GM10266 (cell line): ENCODE data around the gene TMOD1.

Experiments
- DNase-seq: peaks from one replicate; pipeline ENCODE4 v3.0.0; 2012; ENCODE audit errors: extremely low spot score
- CTCF ChIP-seq: IDR thresholded peaks from 2 replicates; pipeline ENCODE4 v1.5.1; 2012; ENCODE audit warnings: mild to moderate bottlenecking, low read depth; ENCODE audit not compliant: control insufficient read depth, insufficient read depth; ENCODE audit errors: missing control alignments

Gene TMOD1

GRCh38 chr9:97473717-97474116 lies 27.7 kb upstream of the TMOD1 start:
- no peak for DNase-seq
- TF ChIP-seq CTCF = no peak

- DNase-seq = no peak
- no peak for TF ChIP-seq CTCF
These were observed 27.0 kb upstream of the TMOD1 start for GRCh38 chr9:97474372-97474925.

- DNase-seq = no peak
- TF ChIP-seq CTCF = no peak
These were observed 26.4 kb upstream of the TMOD1 start for GRCh38 chr9:97475059-97475458.

DNA sequence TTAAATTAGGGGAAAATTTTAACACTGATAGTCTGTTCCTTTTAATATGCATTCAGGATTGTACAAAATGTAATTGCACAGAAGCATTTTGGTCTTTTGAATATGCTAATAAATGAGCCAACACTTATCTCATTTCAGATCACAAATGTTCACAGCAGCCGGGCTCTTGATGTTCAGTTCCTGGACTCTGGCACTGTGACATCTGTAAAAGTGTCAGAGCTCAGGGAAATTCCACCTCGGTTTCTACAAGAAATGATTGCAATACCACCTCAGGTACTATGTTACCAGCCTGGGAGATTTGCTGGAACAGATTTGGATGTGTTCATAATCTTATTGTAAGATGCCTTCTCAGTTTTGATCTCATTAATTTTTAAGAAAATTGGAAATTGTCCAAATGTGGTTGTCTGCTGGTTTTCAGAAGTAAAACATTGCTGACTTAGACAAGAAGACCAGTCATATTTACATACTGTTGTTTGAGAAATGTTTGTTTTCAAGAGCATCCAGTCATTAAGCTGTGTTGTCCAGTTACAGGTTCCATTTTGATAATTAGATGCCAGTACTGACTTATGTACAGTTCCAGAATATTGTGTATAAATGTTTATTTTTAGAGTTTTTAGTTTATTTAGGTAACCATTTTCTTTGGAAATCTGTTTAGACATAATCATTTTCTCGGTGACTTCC lies 23.0 kb upstream of the TMOD1 start:
- TF ChIP-seq CTCF = no peak

DNA sequence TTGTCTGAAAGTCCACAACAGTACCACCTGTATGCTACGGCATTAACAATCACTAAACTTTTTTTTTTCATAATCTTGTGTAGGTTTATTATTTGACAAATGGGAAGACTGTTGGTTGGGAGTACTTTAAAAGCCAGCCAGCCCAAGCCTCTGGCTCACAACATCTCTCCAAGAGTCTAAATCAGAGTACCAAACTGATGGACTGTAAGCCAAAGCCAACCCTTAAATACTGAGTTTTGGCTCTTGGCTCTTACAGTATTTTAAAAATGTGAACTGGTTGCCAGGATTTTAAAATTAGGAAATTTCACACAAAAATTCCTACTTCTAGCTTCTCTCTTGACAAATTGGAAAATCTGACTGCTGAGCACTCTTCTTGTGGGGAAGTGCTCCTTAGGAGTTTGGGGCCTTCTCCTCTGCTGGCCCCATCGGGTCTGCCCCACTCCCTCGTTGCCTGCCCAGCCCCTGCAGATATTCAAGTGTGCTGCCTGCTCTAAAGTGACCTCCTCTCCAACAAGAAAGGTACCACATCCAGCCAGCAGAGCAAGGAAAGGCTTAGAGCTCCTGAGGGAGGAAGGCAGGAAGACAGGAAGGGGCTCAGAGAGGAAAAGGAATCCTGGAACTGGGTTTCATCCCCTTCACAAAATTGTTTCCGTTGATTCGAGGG lies 21.8 kb upstream of the TMOD1 start:
- no peak for TF ChIP-seq CTCF
- no peak for DNase-seq

More for the DNA sequence above, 23.0 kb upstream of the TMOD1 start:
- DNase-seq = no peak

GRCh38 chr9:97480174-97480573 lies 21.3 kb upstream of the TMOD1 start:
- no peak for TF ChIP-seq CTCF

DNA sequence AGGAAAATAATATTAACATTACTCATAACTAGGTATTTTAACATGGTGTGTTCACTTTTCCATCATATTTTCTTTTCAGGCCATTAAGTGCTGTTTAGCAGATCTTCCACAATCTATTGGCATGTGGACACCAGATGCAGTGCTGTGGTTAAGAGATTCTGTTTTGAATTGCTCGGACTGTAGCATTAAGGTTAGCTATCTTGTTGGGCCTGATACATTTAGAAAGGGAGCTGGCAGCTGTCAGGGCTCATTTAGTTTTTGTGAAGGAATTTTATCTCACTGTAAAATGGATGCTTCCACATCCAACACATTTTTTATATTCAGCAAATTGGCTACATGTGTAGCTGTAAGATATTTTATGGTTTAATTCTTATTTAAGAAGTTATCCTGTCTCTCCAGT lies 20.7 kb upstream of the TMOD1 start:
- no peak for DNase-seq
- TF ChIP-seq CTCF = no peak

More at GRCh38 chr9:97480174-97480573, 21.3 kb upstream of the TMOD1 start:
- DNase-seq = no peak
